Cardiac fibroblast (primary cell): ENCODE data around the gene PGM2L1.
A peak's percentile ranks its signal among the peaks of the same experiment; 100 is the strongest.

ENCODE experiments used
- DNase-seq, 2 donors: peaks; one replicate each; pipeline versions ENCODE4 v3.0.0 to v3.0.0-alpha.2; 2010; ENCODE audit warnings: low read depth in 2 of 2
- H3K4me3 ChIP-seq, 2 donors: replicated peaks in 1 of 2; 1 replicate in 1 of 2; 2 replicates in 1 of 2; pipeline ENCODE4 v1.5.1; 2011; ENCODE audit warnings: low read depth in 2 of 2, low read length in 2 of 2, mild to moderate bottlenecking in 2 of 2, moderate library complexity in 1 of 2
- TF ChIP-seq, protein P1 (sequence below): IDR thresholded peaks from one replicate; pipeline ENCODE4 v1.5.1; 2011; ENCODE audit warnings: low read depth, mild to moderate bottlenecking, low read length, inconsistent platforms

PGM2L1 gene

DNA sequence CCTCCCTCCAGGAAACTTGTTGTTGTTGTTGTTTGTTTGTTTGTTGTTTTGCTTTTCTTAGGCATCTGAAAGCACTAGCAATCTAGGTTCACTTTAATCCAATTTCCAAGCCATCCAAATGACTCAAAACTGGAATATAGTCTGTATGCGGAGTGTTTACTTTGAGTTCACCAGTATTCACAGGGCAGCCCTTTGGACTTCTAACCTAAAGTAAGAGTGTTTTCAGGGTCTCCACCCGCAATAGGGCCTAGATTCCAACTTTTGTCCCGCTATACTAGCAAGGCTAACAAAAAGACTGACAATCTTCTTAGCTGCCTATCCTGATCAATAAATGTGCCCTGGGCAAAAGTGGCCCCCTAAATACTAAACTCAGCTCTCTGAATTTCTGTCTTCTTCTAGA lies 13.6 kb downstream of the PGM2L1 start:
- TF ChIP-seq, protein P1, sequence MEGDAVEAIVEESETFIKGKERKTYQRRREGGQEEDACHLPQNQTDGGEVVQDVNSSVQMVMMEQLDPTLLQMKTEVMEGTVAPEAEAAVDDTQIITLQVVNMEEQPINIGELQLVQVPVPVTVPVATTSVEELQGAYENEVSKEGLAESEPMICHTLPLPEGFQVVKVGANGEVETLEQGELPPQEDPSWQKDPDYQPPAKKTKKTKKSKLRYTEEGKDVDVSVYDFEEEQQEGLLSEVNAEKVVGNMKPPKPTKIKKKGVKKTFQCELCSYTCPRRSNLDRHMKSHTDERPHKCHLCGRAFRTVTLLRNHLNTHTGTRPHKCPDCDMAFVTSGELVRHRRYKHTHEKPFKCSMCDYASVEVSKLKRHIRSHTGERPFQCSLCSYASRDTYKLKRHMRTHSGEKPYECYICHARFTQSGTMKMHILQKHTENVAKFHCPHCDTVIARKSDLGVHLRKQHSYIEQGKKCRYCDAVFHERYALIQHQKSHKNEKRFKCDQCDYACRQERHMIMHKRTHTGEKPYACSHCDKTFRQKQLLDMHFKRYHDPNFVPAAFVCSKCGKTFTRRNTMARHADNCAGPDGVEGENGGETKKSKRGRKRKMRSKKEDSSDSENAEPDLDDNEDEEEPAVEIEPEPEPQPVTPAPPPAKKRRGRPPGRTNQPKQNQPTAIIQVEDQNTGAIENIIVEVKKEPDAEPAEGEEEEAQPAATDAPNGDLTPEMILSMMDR: no peak
- no peak for DNase-seq
- H3K4me3 ChIP-seq: no peak overlapping the region

DNA sequence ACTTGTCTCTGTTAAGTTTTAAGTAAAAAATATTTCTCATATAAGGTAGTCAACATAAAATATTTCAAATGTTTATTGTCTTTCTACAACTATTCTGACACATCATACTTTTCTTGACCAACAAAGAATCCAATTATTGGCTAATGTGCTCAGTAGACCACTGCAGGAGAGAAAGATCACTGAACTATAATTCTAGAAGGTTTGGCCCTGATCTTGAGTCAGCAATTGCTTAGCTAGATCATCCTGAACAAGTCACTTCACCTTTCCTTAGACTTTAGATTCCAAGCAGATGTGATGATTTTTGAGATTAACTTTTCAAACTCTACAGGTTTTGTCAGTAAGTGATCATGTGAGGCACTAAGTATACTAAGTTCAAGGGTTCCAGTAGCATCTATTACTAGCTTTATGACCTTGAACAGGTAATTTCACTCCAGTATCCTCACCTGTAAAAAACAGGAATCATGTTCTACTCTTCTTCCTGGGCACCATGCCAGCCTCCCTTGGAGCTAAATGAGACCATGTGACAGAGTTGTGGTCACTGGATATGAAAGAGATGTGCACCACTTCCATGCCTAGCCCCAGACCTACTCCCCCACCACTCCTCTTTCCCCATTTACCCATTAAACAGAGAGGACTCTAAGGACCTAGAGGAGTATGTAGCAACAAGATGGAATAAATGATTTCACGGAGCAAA lies 17.3 kb downstream of the PGM2L1 start:
- no peak overlapping the region for H3K4me3 ChIP-seq
- TF ChIP-seq, protein P1: no peak
- no peak for DNase-seq

DNA sequence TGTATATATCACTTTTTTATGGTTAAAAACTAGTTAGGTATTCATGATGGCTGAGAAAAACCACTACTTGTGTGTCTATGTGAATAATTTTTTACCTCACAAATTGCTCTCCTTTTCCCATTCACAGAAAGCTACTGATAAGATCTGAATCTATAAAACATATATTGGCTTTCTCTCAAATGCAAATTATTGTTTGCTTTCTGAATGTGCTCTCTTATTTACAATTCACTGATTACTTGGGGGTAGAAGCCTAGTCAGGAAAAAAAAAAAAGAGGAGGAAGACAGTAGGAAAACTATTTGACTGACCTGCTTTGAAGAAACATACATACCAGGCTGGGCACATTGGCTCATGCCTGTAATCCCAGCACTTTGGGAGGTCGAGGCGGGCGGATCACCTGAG lies 20.5 kb downstream of the PGM2L1 start:
- no peak for DNase-seq
- TF ChIP-seq, protein P1: no peak
- H3K4me3 ChIP-seq: no peak overlapping the region

DNA sequence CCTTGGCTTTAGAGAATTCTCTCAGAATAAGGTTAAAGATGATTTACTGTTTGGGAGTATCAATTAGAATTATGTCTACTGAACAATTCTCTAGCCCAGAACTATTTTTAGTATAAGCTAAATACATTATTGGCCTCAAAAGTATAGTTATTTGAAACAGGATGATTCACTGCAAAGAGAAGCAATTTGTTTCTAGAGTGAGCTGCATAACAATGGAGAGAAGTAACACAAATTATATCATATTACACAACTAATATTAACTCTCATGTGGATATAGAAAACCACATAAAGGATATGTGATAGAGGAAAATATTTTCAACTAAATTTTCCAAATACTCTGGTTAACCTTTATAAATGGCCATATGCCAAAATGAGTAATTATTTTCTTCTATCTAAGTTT lies 24.9 kb downstream of the PGM2L1 start:
- peak in 1 of 2 donors; percentile 24 for DNase-seq
- TF ChIP-seq, protein P1: no peak
- H3K4me3 ChIP-seq: no peak overlapping the region

DNA sequence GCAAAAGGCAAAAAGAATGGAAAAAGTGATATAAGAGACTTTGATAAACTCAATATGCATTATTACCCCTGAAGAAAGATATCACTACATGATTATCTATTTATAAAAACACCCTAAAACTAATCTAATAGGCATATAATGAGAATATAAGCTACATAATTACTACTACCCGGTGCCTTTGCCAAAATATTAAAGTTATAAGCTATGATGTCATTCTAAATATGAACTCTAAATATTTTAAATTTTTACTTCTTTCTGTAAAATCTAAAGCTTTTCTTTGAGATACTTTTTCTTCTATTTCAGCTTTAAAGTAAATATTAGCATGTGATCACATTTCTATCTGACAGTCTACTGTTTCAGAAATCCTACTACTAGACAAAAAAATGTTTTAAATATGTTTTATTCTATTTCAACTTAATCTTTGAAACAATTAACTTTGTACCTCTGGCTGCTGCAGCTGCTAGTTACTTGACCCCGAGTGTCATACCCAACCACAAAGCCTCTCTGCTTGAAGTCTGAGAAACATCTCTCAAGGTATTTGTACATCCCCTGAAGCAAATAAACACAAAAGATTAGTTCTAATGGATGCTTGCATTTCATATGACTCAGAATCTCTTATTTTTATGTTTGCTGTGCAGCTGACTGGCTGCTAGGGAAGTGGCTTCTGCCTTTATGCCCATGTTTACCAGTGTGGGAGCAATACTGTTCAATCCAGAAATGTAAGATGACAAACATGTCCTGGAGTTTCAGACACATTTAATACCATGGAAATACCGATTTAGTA lies 26.8 kb downstream of the PGM2L1 start:
- DNase-seq: peak; percentile 32 to 65
- TF ChIP-seq, protein P1: no peak
- no peak overlapping the region for H3K4me3 ChIP-seq

DNA sequence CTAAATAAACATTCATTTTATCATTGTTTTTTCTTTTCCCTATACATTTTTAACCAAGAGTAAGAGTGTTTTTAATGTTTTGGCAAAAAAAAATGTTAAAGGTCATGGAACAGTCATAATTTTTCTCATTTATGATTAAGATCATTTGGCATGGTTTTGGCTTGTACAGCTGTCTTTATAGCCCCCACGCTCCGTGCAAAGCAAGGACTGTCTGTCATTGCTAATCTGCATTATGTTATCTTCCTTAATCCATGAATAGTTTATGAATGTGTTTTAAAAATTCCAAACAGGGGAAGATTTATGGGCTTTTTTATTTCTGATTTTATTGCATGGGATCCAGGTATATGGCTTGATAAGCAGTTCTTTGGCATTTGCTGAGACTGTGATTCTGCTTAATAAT lies 28.1 kb downstream of the PGM2L1 start:
- TF ChIP-seq, protein P1: no peak
- H3K4me3 ChIP-seq: no peak overlapping the region
- peak in 1 of 2 donors; percentile 30 for DNase-seq
